Activated CD4-positive, alpha-beta T cell treated with anti-CD3 and anti-CD28 coated beads, Interleukin-2, amount 50 U/mL, for 4 hours (primary cell): Measurements from ENCODE around the gene CLIP1.

Experiments
- DNase-seq, 2 experiments: peaks; one replicate each; pipeline ENCODE4 v3.0.0-alpha.2; 2020

The CLIP1 gene

DNA sequence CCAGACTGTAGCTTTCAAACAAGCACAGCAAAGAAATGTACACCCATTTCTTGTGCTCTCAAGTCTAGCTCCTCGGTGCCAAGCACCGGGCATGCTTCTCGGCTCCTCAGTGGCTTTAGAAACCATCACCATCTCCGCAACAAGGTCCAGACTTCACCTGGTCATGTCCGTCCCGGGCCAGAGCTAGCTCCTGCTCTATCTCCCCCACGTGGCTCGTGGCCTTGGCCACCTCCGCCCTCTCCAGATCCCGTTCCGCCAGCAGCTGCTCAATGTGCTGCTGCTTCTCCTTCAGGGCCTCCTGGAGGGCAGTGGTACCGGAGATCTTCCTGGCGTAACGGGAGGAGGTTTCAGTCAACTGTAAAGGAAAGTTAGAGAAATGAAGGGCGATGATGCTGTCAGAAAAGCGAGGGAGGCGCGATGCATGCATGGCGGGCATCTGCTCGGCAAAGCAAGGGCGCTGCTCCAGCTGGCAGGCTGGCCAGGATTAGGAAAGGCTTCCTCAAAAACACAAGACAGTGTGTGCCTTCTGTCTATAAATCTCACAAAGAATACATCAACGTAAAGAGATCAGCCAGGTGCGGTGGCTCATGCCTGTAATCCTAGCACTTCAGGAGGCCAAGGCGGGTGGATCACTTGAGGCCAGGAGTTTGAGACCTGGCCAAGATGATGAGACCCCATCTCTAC lies 67.4 kb downstream of the CLIP1 start:
- no peak for DNase-seq

- no peak for DNase-seq
Measured at GRCh38 chr12:122352394-122352793, 70.1 kb downstream of the CLIP1 start.

GRCh38 chr12:122350141-122350848 lies 72.2 kb downstream of the CLIP1 start:
- no peak for DNase-seq

DNA sequence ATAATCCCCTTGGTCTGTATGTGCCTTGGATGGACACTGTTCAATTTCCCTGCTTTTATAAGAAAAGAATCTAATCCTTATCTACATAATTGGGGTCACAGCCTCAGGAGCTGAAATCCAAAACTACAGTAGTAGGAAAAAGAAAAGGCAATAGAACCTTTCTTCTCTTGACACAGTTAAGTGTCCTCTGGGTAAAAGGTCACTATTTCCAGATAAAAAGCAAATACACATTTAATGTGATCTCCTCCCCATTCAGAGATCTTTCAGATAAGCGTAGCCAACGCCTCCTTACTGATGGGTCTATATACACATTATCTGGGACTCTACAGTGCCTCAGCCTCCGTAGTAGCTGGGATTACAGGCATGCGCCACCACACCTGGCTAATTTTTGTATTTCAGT lies 73.4 kb downstream of the CLIP1 start:
- no peak for DNase-seq

DNA sequence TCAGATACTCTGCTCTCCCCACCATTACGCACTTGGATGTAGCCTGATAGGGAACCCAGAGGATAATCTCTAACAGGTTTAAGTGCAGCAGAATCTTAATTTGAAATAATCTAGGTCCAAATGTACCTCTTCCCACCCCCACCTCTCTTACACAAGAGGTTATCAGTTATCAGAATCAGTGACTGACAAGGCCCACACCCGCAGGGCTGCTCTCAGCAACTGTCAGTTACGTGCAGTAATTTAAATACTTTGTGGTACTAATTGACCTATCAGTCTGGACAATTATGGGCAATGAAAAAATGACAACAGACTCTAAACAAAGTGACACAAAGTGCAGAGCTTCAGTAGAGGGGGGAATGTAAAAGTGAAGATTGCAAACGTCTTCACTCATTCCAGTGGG lies 74.0 kb downstream of the CLIP1 start:
- no peak for DNase-seq

DNA sequence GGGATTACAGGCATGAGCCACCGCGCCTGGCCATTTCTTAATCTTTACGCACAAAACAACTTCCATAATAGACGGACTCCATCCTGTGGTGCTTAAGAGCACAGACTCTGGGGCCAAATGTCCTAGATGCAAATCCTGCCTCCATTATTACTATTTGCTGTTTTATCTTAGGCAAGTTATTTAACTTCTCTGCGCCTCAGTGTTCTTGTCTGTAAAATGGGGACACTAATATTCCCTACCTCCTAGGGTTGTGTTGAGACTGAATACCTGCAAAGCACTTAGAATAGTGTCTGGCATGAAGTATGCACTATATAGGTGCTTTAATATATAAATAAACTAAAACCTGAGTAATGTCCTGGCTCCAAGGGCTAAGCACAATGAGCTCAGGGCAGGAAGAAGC lies 76.4 kb downstream of the CLIP1 start:
- DNase-seq = no peak

DNA sequence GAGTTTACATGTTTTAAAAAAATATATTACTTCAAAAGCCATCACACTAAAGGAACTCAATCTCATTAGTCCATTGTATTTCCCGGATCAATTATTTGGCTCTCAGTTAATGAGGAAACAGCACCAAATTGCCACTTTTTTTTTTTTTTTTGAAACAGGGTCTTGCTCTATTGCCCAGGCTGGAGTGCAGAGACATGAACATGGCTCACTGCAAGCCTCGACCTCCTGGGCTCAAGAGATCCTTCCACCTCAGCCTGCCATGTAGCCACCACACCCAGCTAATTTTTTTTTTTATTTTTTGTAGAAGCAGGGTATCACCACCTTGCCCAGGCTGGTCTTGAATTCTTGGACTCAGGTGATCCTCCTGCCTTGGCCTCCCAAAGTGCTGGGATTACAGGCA lies 77.4 kb downstream of the CLIP1 start:
- no peak for DNase-seq

- peak; percentile 30 to 32 for DNase-seq
Measured at GRCh38 chr12:122336015-122336946, 86.2 kb downstream of the CLIP1 start.

- no peak for DNase-seq
Measured at GRCh38 chr12:122333142-122334087, 89.1 kb downstream of the CLIP1 start.

- DNase-seq = no peak
Measured at GRCh38 chr12:122327494-122328385, 94.7 kb downstream of the CLIP1 start.

- DNase-seq = no peak
Measured at GRCh38 chr12:122327014-122327413, 95.5 kb downstream of the CLIP1 start.

DNA sequence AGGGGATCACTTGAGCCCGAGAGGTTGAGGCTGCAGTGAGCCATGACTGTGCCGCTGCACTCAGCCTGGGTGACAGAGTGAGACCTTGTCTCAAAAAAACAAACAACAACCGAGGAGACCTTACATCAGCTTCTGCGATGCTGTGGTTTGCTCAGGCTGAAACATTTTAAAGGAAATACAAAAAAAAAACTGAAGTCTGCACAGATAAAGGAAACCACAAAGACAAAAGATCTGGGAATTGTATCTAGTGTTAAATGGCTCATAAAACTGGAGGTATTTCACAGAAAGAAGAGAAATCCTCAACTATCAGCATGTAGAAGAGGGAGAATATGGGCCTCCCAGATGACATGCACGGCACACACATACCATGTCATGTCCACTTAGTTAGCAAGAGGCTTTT lies 95.9 kb downstream of the CLIP1 start:
- DNase-seq = no peak

DNA sequence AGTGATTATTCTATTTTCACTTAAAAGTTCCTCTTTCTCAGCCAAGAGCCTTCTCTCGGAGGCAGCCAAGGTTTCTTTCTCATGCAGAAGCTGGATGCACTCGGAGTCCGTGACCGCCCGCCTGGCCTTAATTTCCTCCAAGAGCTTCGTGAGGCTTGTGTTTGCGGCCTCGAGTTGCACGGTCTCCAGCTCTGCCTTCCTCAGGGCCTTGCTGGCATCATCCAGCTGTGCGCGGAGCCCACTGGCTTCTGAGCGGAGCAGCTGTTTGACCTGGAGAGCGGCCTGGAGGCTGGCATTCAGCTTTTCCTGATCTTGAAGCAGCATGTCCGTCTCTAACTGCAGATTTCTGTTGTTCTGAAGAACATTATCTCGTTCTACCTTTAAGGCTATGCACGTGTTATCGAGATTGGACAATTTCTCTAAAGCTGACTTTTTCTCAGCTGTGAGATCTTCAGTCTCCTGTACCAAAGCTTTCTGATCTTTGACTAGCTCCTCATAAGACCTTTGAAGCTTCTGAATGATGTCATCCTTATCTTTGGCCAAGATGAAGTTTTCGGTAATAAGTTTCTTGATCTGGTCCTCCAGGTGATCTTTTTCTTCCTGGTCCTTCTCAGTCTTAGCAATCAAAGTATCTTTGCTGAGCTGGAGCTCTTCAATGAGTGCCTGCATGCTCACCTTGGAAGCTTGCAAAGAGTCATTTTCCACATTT lies 99.0 kb downstream of the CLIP1 start:
- DNase-seq = no peak

- no peak for DNase-seq
Measured at GRCh38 chr12:122322501-122322900, 100.0 kb downstream of the CLIP1 start.

GRCh38 chr12:122318607-122319605 lies 103.6 kb downstream of the CLIP1 start:
- DNase-seq = no peak

- no peak for DNase-seq
Measured at GRCh38 chr12:122312926-122313325, 109.5 kb downstream of the CLIP1 start.

GRCh38 chr12:122311696-122312095 lies 110.8 kb downstream of the CLIP1 start:
- no peak for DNase-seq

GRCh38 chr12:122310626-122311333 lies 111.7 kb downstream of the CLIP1 start:
- DNase-seq = no peak
